Neuronal stem cell (in vitro differentiated cells): ENCODE measurements around the gene KCTD13.

ENCODE experiments used
- DNase-seq: peaks from one replicate; pipeline ENCODE4 v3.0.0-alpha.2; 2013; ENCODE audit warnings: low spot score
- H2AFZ ChIP-seq: one replicate; pipeline ENCODE4 v1.6.1; 2013; ENCODE audit warnings: mild to moderate bottlenecking, low read length, inconsistent platforms
- H2AK5ac ChIP-seq: 2 replicates; pipeline ENCODE4 v1.6.1; 2013; ENCODE audit warnings: low read depth, mild to moderate bottlenecking, inconsistent platforms, low read length, moderate library complexity, mixed read lengths
- H2BK120ac ChIP-seq: 2 replicates; pipeline ENCODE4 v1.6.1; 2013; ENCODE audit warnings: low read depth, mild to moderate bottlenecking, inconsistent platforms, low read length, moderate library complexity, mixed read lengths
- H2BK12ac ChIP-seq: one replicate; pipeline ENCODE4 v1.6.1; 2013; ENCODE audit warnings: low read length, inconsistent platforms
- H2BK15ac ChIP-seq: 2 replicates; pipeline ENCODE4 v1.6.1; 2013; ENCODE audit warnings: mild to moderate bottlenecking, low read length, inconsistent platforms, mixed read lengths
- H2BK5ac ChIP-seq: one replicate; pipeline ENCODE4 v1.6.1; 2013; ENCODE audit warnings: inconsistent platforms, mild to moderate bottlenecking, low read length, moderate library complexity
- H3K14ac ChIP-seq: one replicate; pipeline ENCODE4 v1.6.1; 2013; ENCODE audit warnings: low read length, inconsistent platforms
- H3K18ac ChIP-seq: 2 replicates; pipeline ENCODE4 v1.6.1; 2013; ENCODE audit warnings: low read length, inconsistent platforms
- H3K23ac ChIP-seq: 2 replicates; pipeline ENCODE4 v1.6.1; 2013; ENCODE audit warnings: low read depth, mild to moderate bottlenecking, mixed read lengths, low read length, inconsistent platforms; ENCODE audit not compliant: poor library complexity
- H3K27ac ChIP-seq: replicated peaks from 3 replicates; pipeline ENCODE4 v1.5.1; 2013; ENCODE audit warnings: low read length, inconsistent platforms
- H3K27me3 ChIP-seq, 3 experiments: 2 replicates each; pipeline ENCODE4 v1.6.1; 2013; ENCODE audit warnings: low read length in 3 of 3, mild to moderate bottlenecking in 2 of 3, inconsistent platforms in 1 of 3, low read depth in 1 of 3, mixed read lengths in 1 of 3, moderate library complexity in 1 of 3; ENCODE audit not compliant: control insufficient read depth in 3 of 3, insufficient read depth in 3 of 3
- H3K36me3 ChIP-seq, 2 donors: replicated peaks in 1 of 2; 2 replicates each; pipeline ENCODE4 v1.6.1; 2013; ENCODE audit warnings: low read length in 2 of 2; ENCODE audit not compliant: control insufficient read depth in 2 of 2, insufficient read depth in 2 of 2
- H3K4ac ChIP-seq: 2 replicates; pipeline ENCODE4 v1.6.1; 2013; ENCODE audit warnings: inconsistent platforms, mild to moderate bottlenecking, low read length, moderate library complexity
- H3K4me1 ChIP-seq, 2 donors: 1 replicate in 1 of 2; 2 replicates in 1 of 2; pipeline ENCODE4 v1.6.1; 2013; ENCODE audit warnings: low read length in 2 of 2, low read depth in 1 of 2; ENCODE audit not compliant: control insufficient read depth in 2 of 2, insufficient read depth in 1 of 2
- H3K4me2 ChIP-seq: one replicate; pipeline ENCODE4 v1.6.1; 2013; ENCODE audit warnings: mild to moderate bottlenecking, low read length, inconsistent platforms; ENCODE audit not compliant: insufficient read depth, poor library complexity, severe bottlenecking
- H3K4me3 ChIP-seq, 2 donors: 2 replicates each; pipeline ENCODE4 v1.5.1; 2013; ENCODE audit warnings: low read length in 2 of 2, mild to moderate bottlenecking in 2 of 2, inconsistent platforms in 1 of 2, moderate library complexity in 1 of 2
- H3K79me1 ChIP-seq: one replicate; pipeline ENCODE4 v1.6.1; 2013; ENCODE audit warnings: low read depth, mild to moderate bottlenecking, inconsistent platforms, low read length, moderate library complexity
- H3K9ac ChIP-seq: one replicate; pipeline ENCODE4 v1.6.1; 2013; ENCODE audit warnings: mild to moderate bottlenecking, low read depth, low read length, inconsistent platforms; ENCODE audit not compliant: poor library complexity
- H3K9me3 ChIP-seq, 2 donors: replicated peaks in 1 of 2; 2 replicates each; pipeline versions ENCODE3 to v1.6.1; 2013; ENCODE audit warnings: low read length in 2 of 2, mild to moderate bottlenecking in 2 of 2, inconsistent platforms in 1 of 2, low read depth in 1 of 2, mixed read lengths in 1 of 2, moderate library complexity in 1 of 2; ENCODE audit not compliant: control insufficient read depth in 2 of 2, insufficient read depth in 1 of 2
- H4K8ac ChIP-seq: one replicate; pipeline ENCODE4 v1.6.1; 2013; ENCODE audit warnings: low read depth, mild to moderate bottlenecking, inconsistent platforms, low read length, moderate library complexity
- H4K91ac ChIP-seq: one replicate; pipeline ENCODE4 v1.6.1; 2013; ENCODE audit warnings: low read length, low read depth, mild to moderate bottlenecking, inconsistent platforms; ENCODE audit not compliant: poor library complexity
- WGBS, 2 donors: extraction: QIAGEN DNeasy Blood & Tissue Kit; methylation state at CpG; one replicate each; pipeline ENCODE4 v1.1.7; 2013; ENCODE audit warnings: missing lambda C conversion rate in 2 of 2, mixed read lengths in 1 of 2; ENCODE audit not compliant: insufficient read length in 2 of 2, insufficient replicate concordance in 1 of 2; ENCODE audit errors: extremely low coverage in 2 of 2; 5-methylcytosine and 5-hydroxymethylcytosine counted together

KCTD13 gene

DNA sequence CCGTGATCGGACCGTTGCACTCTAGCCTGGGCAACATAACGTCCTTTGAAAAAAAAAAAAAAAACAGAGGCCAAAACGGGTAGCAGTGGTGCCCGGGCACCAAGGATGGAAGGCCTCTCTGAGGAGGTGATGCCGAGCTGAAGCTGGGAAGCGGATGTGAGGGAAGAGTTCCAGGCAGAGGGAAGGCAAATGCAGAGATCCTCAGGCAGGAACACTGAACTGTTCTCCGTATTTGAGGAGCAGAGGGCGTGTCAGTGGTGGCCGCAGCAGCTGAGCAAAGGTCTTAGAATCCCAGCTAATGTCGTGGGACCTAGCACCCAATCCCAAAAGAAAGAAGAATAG, 656 bp upstream of the KCTD13 start:
- no peak overlapping the region for H4K8ac ChIP-seq
- H2BK15ac ChIP-seq, result no peak overlapping the region
- H3K14ac ChIP-seq, result no peak overlapping the region
- peak overlapping the region; percentile 89 for H3K4ac ChIP-seq
- H3K36me3 ChIP-seq, result peaks cover 5 to 15% of the 10 kb centered on the region in 2 donors
- DNase-seq, result no peak
- H2AFZ ChIP-seq, result peak overlapping the region; percentile 93
- H2AK5ac ChIP-seq, result peak overlapping the region; percentile 93
- no peak overlapping the region for H4K91ac ChIP-seq
- WGBS, 2 donors, result no CpG with 5 or more reads among the region's 12 CpGs
- H3K4me2 ChIP-seq, result peak overlapping the region; percentile 83
- H3K27me3 ChIP-seq, result no peaks in the 10 kb centered on the region
- peak overlapping the region; percentile 98 for H3K9ac ChIP-seq
- H2BK12ac ChIP-seq, result no peak overlapping the region
- peak overlapping the region; percentile 42 for H2BK120ac ChIP-seq
- peaks cover 10% of the 10 kb centered on the region for H3K79me1 ChIP-seq
- H3K18ac ChIP-seq, result peak overlapping the region; percentile 99
- H3K9me3 ChIP-seq, result no peaks in the 10 kb centered on the region
- H3K4me3 ChIP-seq, result peak overlapping the region; percentile 69 to 85
- H2BK5ac ChIP-seq, result peak overlapping the region; percentile 83
- peak overlapping the region; percentile 29 for H3K23ac ChIP-seq
- peak overlapping the region; percentile 82 for H3K27ac ChIP-seq
- peaks cover 5 to 14% of the 10 kb centered on the region in 2 donors for H3K4me1 ChIP-seq

DNA sequence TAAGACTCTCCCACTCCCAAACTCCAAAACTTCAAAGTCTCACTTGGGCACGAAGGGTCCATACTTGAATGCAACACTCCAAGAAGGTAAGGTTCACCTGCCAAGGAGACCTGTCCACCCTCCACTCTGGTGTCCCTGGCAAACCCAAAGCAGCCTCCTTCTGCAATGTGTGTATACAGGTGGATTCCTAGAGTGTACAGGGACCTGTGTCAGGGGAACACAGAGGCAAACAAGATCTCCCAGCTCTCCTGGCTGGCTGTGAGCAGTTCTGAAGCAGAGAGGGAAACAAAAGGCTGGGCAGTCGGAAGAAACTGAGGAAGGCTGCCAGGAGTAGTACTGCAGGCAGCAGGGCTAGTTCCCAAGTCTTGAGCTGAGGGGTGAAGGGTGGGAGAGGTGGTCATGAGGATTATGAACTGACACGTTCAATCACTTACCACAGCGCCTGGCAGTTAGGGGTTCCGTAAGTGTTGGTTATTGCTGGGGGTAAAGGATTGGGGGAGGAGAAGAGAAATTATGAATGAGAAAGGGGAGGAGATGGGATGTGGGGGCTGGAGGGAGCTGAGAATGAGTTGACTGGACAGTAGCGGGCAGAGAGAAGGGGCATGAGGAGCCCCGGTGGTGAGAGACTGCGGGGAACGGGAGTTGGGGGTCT, 795 bp downstream of the KCTD13 start:
- Histone ChIP-seq H3K18ac (no peak overlapping the region), H3K4me1 (peaks cover 5 to 14% of the 10 kb centered on the region in 2 donors), H3K9ac (peak overlapping the region; percentile 99), H3K14ac (no peak overlapping the region), H3K9me3 (no peaks in the 10 kb centered on the region), H3K4me3 (peak overlapping the region; percentile 69 to 90), H3K4ac (no peak overlapping the region), H3K79me1 (peaks cover 10% of the 10 kb centered on the region), H3K27ac (no peak overlapping the region), H3K36me3 (peaks cover 6 to 29% of the 10 kb centered on the region in 2 donors), H4K8ac (no peak overlapping the region), H3K27me3 (no peaks in the 10 kb centered on the region), H2BK15ac (no peak overlapping the region), H3K4me2 (peak overlapping the region; percentile 69), H2BK120ac (no peak overlapping the region), H3K23ac (no peak overlapping the region), H2AFZ (peak overlapping the region; percentile 93), H4K91ac (no peak overlapping the region), H2BK12ac (no peak overlapping the region), H2BK5ac (peak overlapping the region; percentile 83), H2AK5ac (no peak overlapping the region)
- no CpG with 5 or more reads among the region's 9 CpGs for WGBS, 2 donors
- DNase-seq, result peak; percentile 14

DNA sequence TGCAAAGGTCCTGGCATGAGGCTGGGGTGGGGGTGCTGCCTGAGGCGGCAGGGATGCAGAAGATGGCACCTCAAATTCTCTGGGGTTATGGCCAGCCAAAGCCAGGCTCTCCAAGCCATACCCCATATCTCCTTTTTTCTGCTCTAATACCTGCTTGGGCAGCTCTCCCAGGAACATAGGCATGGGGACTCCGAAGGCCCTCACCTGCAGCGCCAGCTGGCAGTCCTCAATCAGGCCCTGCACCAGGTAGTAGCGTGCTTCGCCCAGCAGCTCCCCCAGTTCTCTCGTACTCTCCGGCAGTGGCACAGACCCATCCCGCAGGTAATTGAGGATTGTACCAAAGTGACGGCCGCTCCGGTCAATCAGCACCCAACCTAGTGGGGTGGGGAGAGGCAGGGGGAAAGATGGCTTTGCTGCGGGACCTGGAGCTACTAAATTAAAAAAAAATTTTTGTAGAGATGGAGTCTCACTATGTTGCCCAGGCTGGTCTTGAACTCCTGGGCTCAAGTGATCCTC, 3.0 kb downstream of the KCTD13 start:
- no peaks in the 10 kb centered on the region for H3K9me3 ChIP-seq
- no peak overlapping the region for H3K4me2 ChIP-seq
- H3K36me3 ChIP-seq, result peaks cover 6 to 45% of the 10 kb centered on the region in 2 donors
- no peak overlapping the region for H2BK12ac ChIP-seq
- H3K9ac ChIP-seq, result no peak overlapping the region
- no peak overlapping the region for H3K18ac ChIP-seq
- H4K91ac ChIP-seq, result no peak overlapping the region
- no peak overlapping the region for H3K4me3 ChIP-seq
- H2BK120ac ChIP-seq, result no peak overlapping the region
- H4K8ac ChIP-seq, result no peak overlapping the region
- H3K14ac ChIP-seq, result no peak overlapping the region
- WGBS, 2 donors, result no CpG with 5 or more reads among the region's 12 CpGs
- no peak overlapping the region for H2BK5ac ChIP-seq
- H3K27ac ChIP-seq, result no peak overlapping the region
- H2AFZ ChIP-seq, result no peak overlapping the region
- peaks cover 10% of the 10 kb centered on the region for H3K79me1 ChIP-seq
- no peak overlapping the region for H2AK5ac ChIP-seq
- H3K23ac ChIP-seq, result peak overlapping the region; percentile 43
- DNase-seq, result no peak
- H3K27me3 ChIP-seq, result no peaks in the 10 kb centered on the region
- peaks cover 5 to 14% of the 10 kb centered on the region in 2 donors for H3K4me1 ChIP-seq
- no peak overlapping the region for H3K4ac ChIP-seq
- H2BK15ac ChIP-seq, result no peak overlapping the region

DNA sequence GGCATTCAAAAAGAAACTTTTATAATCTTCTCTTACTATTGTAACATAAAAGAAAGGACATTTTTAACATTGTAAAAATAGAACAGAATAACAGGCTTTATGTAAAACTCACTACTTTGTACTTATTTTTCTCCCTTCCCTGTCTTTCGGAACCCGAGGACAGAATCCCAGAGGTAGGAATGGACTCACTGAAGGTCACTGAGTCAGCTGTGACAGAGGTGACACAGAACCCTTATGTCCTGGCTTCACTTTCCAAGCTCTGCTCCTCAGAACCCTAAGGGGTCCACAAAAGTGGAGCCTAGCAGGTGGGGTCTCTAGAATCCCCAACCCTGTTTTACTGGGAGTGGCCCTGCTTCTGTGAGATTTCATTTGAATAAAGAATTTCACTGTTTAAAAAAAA, 3.7 kb downstream of the KCTD13 start:
- Histone ChIP-seq H3K9me3 (no peaks in the 10 kb centered on the region), H2BK12ac (no peak overlapping the region), H3K18ac (no peak overlapping the region), H3K9ac (no peak overlapping the region), H4K8ac (no peak overlapping the region), H3K36me3 (peaks cover 6 to 47% of the 10 kb centered on the region in 2 donors), H2BK120ac (no peak overlapping the region), H2AK5ac (no peak overlapping the region), H3K79me1 (peaks cover 10% of the 10 kb centered on the region), H3K4ac (no peak overlapping the region), H3K27ac (no peak overlapping the region), H3K14ac (no peak overlapping the region), H2BK5ac (no peak overlapping the region), H2BK15ac (no peak overlapping the region), H3K23ac (no peak overlapping the region), H3K4me2 (no peak overlapping the region), H3K27me3 (no peaks in the 10 kb centered on the region), H3K4me1 (peaks cover 5 to 14% of the 10 kb centered on the region in 2 donors), H3K4me3 (no peak overlapping the region), H4K91ac (no peak overlapping the region), H2AFZ (no peak overlapping the region)
- no CpG with 5 or more reads among the region's 2 CpGs for WGBS, 2 donors
- DNase-seq, result no peak
